MCF 10A (cell line): ENCODE measurements around the gene ASCC3. TPM values are rescaled to one million over a fixed set of nuclear protein-coding genes. Genes with fewer than 3 reads are reported as not detected.

Source experiments
- BruUV-seq: library from RNA; stranded (reverse); fragments of 400-500 nt; replicated peaks from 2 replicates; lab custom pipeline; 2021; lab: Mats Ljungman, UMichigan
- CTCF ChIA-PET: fragments of 300-600 bp; sonication (Branson Sonifier 250); formaldehyde crosslinking; extraction: SDS; loops from one replicate; lab custom pipeline; 2021; ENCODE audit warnings: antibody characterized with exemption, inconsistent platforms; lab: Yijun Ruan, JAX
- POLR2A ChIA-PET: fragments of 300-600, 350-650 bp; sonication (Branson Sonifier 250); formaldehyde crosslinking; extraction: SDS; loops from one replicate; lab custom pipeline; 2020; ENCODE audit warnings: antibody characterized with exemption, inconsistent platforms; lab: Yijun Ruan, JAX
- DNase-seq: peaks from one replicate; pipeline ENCODE4 v3.0.0-alpha.2; 2018; ENCODE audit not compliant: unreplicated experiment
- H3K27ac Mint-ChIP-seq: one replicate; pipeline ENCODE4 v1.8.0; 2022; ENCODE audit warnings: mild to moderate bottlenecking, low read depth, mixed read lengths; ENCODE audit not compliant: unreplicated experiment
- H3K27me3 Mint-ChIP-seq: one replicate; pipeline ENCODE4 v1.8.0; 2022; ENCODE audit warnings: mixed read lengths; ENCODE audit not compliant: insufficient read depth, unreplicated experiment
- H3K36me3 Mint-ChIP-seq: one replicate; pipeline ENCODE4 v1.8.0; 2022; ENCODE audit warnings: mild to moderate bottlenecking, moderate library complexity, mixed read lengths; ENCODE audit not compliant: insufficient read depth, unreplicated experiment
- H3K4me1 Mint-ChIP-seq: one replicate; pipeline ENCODE4 v1.8.0; 2022; ENCODE audit warnings: mixed read lengths; ENCODE audit not compliant: insufficient read depth, unreplicated experiment
- H3K4me3 Mint-ChIP-seq: one replicate; pipeline ENCODE4 v1.8.0; 2022; ENCODE audit warnings: mild to moderate bottlenecking, moderate library complexity, mixed read lengths; ENCODE audit not compliant: unreplicated experiment
- H3K9me3 Mint-ChIP-seq: one replicate; pipeline ENCODE4 v1.8.0; 2022; ENCODE audit warnings: mixed read lengths; ENCODE audit not compliant: unreplicated experiment
- intact Hi-C: fragments of 100-400 bp; cut with micrococcal nuclease; formaldehyde crosslinking; loops from 2 replicates; pipeline ENCODE4 v1.14.1; 2022
- total RNA-seq: library from RNA; stranded (reverse); gene quantifications from 2 replicates; pipeline ENCODE4 v1.2.3, GENCODE V29; 2022
- TF ChIP-seq, protein P1 (sequence below): fragments of 200-600 bp; IDR thresholded peaks from one replicate; pipeline ENCODE4 v1.8.0; 2022; ENCODE audit warnings: antibody characterized with exemption, mild to moderate bottlenecking; ENCODE audit not compliant: unreplicated experiment

The ASCC3 gene
- total RNA-seq, 1 experiment from 2014 or later, result 85.0 TPM

DNA sequence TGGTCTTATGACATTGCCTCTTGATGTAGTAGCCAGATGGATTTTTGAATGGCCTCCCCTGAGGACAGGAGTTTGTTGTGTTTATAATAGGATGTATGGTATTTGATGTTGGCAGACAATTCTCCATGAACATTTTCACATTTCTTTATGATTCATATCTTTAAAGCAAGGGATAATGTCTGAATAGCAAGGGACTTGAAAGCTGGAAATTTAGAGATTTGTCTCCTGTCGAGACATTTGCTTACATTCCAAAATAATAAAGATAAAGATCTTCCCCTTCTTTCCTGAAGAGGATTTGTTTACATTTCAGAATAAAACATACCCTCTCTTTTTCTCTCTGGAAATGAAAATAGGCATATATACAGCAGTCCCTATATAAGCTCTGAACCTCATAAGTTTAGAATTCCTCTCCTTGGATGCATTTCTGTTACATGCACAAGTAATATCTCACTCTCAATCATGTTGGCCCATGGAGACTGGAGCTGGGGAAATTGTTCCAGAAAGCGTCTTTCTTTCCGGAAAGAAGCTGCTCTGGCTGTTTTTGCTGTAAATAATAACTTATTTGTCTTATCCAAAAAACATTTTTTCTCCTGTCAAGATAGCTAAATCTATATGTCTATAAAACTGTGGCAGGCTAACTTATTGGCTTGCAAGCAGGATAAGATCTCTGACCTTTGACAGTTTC lies 42.5 kb upstream of the ASCC3 start:
- intact Hi-C loops, result loop anchor here (5.0 kb wide), 1 partner anchor 116 kb away; no protein-coding TSS in a partner anchor
- Mint-ChIP-seq H3K27ac (no peak overlapping the region), H3K9me3 (no peaks in the 10 kb centered on the region), H3K4me1 (peaks cover 14% of the 10 kb centered on the region), H3K36me3 (no peaks in the 10 kb centered on the region), H3K27me3 (no peaks in the 10 kb centered on the region), H3K4me3 (no peak overlapping the region)
- TF ChIP-seq, protein P1, sequence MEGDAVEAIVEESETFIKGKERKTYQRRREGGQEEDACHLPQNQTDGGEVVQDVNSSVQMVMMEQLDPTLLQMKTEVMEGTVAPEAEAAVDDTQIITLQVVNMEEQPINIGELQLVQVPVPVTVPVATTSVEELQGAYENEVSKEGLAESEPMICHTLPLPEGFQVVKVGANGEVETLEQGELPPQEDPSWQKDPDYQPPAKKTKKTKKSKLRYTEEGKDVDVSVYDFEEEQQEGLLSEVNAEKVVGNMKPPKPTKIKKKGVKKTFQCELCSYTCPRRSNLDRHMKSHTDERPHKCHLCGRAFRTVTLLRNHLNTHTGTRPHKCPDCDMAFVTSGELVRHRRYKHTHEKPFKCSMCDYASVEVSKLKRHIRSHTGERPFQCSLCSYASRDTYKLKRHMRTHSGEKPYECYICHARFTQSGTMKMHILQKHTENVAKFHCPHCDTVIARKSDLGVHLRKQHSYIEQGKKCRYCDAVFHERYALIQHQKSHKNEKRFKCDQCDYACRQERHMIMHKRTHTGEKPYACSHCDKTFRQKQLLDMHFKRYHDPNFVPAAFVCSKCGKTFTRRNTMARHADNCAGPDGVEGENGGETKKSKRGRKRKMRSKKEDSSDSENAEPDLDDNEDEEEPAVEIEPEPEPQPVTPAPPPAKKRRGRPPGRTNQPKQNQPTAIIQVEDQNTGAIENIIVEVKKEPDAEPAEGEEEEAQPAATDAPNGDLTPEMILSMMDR, result no peak
- BruUV-seq, result no TSS peak
- CTCF ChIA-PET, result interaction anchor here (0.6 kb wide), 1 partner anchor 722 kb away, joined by 3 read pairs; no protein-coding TSS in a partner anchor
- POLR2A ChIA-PET, result interaction anchor here (1.5 to 2.5 kb wide), 2 partner anchors 9 to 43 kb away, joined by 3 to 13 read pairs; partner anchors contain the start of gene ASCC3
- no peak for DNase-seq

DNA sequence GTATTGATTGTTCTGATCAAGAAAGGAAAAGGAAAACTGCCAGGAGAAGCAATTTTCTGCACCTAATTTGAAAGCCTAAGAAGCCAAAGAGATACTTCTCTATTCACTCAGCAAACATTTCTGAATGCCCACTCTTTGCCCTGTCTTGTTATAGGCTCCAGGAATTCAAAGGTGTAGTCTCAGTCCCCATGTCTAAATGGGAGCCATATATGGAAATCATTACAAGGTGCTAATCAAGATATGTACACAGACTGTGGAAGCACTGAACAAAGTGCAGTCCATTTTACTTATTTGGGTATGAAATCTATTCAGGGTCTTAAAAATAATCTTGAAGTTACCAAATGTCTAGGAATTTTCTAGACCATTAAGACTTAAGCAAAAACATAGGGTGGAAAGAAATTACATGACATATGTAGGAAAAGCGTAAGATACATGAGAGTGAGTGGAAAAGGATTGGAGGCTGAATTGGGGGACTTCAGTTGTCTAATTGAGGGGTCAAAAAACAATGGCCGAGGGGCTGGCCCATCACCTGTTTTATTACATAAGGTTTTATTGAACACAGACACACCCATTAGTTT lies 39.0 kb upstream of the ASCC3 start:
- TF ChIP-seq, protein P1, result no peak
- Mint-ChIP-seq H3K4me1 (peaks cover 14% of the 10 kb centered on the region), H3K9me3 (no peaks in the 10 kb centered on the region), H3K36me3 (no peaks in the 10 kb centered on the region), H3K27me3 (no peaks in the 10 kb centered on the region), H3K27ac (no peak overlapping the region), H3K4me3 (no peak overlapping the region)
- POLR2A ChIA-PET, result no interaction called here
- DNase-seq, result no peak
- CTCF ChIA-PET, result interaction anchor here (0.6 to 0.7 kb wide), 2 partner anchors 47 to 110 kb away, joined by 3 to 4 read pairs; no protein-coding TSS in a partner anchor
- intact Hi-C loops, result loop anchor here (5.0 kb wide), 1 partner anchor 113 kb away; no protein-coding TSS in a partner anchor
- BruUV-seq, result no TSS peak

DNA sequence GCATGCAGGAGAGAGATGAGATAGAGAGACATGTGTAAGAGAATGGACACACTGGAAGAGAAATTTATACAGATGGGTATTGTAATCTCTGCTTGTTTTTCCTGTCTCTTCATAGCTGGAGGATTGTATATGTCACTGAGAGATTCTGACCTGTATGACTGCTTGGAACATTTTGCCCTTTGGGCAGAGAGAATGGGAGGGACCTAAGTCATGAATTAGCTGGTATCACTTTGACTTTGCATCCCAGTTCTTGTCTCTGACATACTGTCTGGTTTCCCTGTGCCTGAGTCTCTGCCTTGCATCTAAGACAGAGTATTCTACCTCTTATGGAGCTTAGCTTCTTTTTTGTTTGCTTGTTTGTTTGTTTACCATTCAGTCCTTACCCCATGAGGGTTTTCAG lies 37.0 kb upstream of the ASCC3 start:
- ChIA-PET CTCF (interaction anchor here (0.6 kb wide), 1 partner anchor 34 kb away, joined by 5 read pairs; no protein-coding TSS in a partner anchor), POLR2A (interaction anchor here (1.1 kb wide), 2 partner anchors 37 to 38 kb away, joined by 3 to 5 read pairs; partner anchors contain the start of gene ASCC3)
- H3K4me3 Mint-ChIP-seq, result no peak overlapping the region

DNA sequence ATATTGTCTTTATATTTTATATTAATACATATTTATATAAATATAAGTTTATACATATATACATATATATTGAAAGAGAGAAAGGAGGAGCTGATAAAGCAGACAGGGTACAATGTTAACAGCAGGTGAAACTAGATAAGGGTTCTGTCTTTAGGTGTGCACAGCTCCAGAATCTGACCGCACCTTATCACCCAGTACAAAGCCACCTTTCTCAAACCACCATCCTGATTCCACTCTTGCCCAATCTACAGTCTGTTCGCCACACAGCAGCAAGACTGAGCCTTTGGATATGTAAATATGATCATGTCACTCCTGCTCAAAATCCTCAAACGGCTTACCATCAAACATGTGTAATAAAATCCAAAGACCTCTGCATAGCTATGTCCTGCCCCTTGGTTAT lies 34.7 kb upstream of the ASCC3 start:
- Mint-ChIP-seq H3K4me1 (no peaks in the 10 kb centered on the region), H3K36me3 (no peaks in the 10 kb centered on the region), H3K27ac (no peak overlapping the region), H3K4me3 (no peak overlapping the region), H3K27me3 (no peaks in the 10 kb centered on the region), H3K9me3 (no peaks in the 10 kb centered on the region)
- DNase-seq, result no peak
- intact Hi-C loops, result no loop called here
- TF ChIP-seq, protein P1, result no peak
- ChIA-PET POLR2A (no interaction called here), CTCF (no interaction called here)
- no TSS peak for BruUV-seq

More for the DNA sequence above, 37.0 kb upstream of the ASCC3 start:
- no peak for DNase-seq
- H3K4me1 Mint-ChIP-seq, result no peaks in the 10 kb centered on the region
- no peaks in the 10 kb centered on the region for H3K36me3 Mint-ChIP-seq
- BruUV-seq, result no TSS peak
- TF ChIP-seq, protein P1, result no peak
- H3K9me3 Mint-ChIP-seq, result no peaks in the 10 kb centered on the region
- intact Hi-C loops, result no loop called here
- H3K27me3 Mint-ChIP-seq, result no peaks in the 10 kb centered on the region
- no peak overlapping the region for H3K27ac Mint-ChIP-seq
